Activated CD4-positive, alpha-beta T cell treated with anti-CD3 and anti-CD28 coated beads, Interleukin-2, amount 10 ng/mL, durations not matched to agents 24 days and 14 days (primary cell): ENCODE measurements around the gene SH3GLB2. TPM values are rescaled to one million over a fixed set of nuclear protein-coding genes. Genes with fewer than 3 reads are reported as not detected.

Experiments
- DNase-seq: peaks from one replicate; pipeline ENCODE4 v3.0.0; 2022
- H3K27ac Mint-ChIP-seq: one replicate; pipeline ENCODE4 v1.8.0; 2022; ENCODE audit warnings: mild to moderate bottlenecking, mixed read lengths
- H3K27me3 Mint-ChIP-seq: one replicate; pipeline ENCODE4 v1.8.0; 2022; ENCODE audit warnings: mixed read lengths
- H3K36me3 Mint-ChIP-seq: one replicate; pipeline ENCODE4 v1.8.0; 2022; ENCODE audit warnings: low read depth, mild to moderate bottlenecking, mixed read lengths
- H3K4me1 Mint-ChIP-seq: one replicate; pipeline ENCODE4 v1.8.0; 2021; ENCODE audit warnings: mixed read lengths
- H3K4me3 Mint-ChIP-seq: one replicate; pipeline ENCODE4 v1.8.0; 2022; ENCODE audit warnings: mild to moderate bottlenecking, moderate library complexity, mixed read lengths
- H3K9me3 Mint-ChIP-seq: one replicate; pipeline ENCODE4 v1.8.0; 2021; ENCODE audit warnings: mixed read lengths
- intact Hi-C: fragments of 100-400 bp; cut with micrococcal nuclease; formaldehyde crosslinking; loops from one replicate; pipeline ENCODE4 v1.15.1; 2023
- total RNA-seq: library from RNA; stranded (reverse); gene quantifications from 2 replicates; pipeline ENCODE4 v1.2.3, GENCODE V29; 2022

Gene SH3GLB2
- total RNA-seq, 1 donor from 2014 or later = 73.9 TPM

DNA sequence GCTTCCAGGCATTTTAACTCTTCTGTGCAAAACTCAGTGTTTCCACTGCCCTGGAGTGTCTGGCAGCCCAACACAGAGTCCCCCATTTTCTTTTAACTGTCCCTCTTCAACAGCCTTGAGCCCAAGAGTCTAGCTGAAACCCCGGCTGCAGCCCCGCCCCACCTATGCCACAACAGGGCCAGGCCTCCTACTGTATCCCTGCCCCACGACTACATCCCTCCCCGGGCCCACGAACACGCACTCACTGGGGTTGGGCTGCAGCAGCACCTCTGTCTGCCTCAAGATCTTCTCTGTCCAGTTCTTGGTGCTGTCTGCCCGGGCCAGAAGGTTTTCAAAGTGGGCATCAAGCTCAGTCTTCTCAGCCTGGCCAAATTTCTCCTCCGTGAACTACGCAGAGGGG is 6.1 kb downstream of the SH3GLB2 start:
- intact Hi-C loops = no loop called here
- Mint-ChIP-seq H3K4me1 (peaks cover 18% of the 10 kb centered on the region), H3K36me3 (peaks cover 6% of the 10 kb centered on the region), H3K9me3 (no peaks in the 10 kb centered on the region), H3K27ac (no peak overlapping the region), H3K4me3 (no peak overlapping the region), H3K27me3 (no peaks in the 10 kb centered on the region)
- DNase-seq = no peak

- no peak overlapping the region for H3K27ac Mint-ChIP-seq
- H3K9me3 Mint-ChIP-seq = no peaks in the 10 kb centered on the region
- peaks cover 14% of the 10 kb centered on the region for H3K4me1 Mint-ChIP-seq
- peaks cover 6% of the 10 kb centered on the region for H3K36me3 Mint-ChIP-seq
- no peaks in the 10 kb centered on the region for H3K27me3 Mint-ChIP-seq
- H3K4me3 Mint-ChIP-seq = no peak overlapping the region
- intact Hi-C loops = no loop called here
- DNase-seq = peak; percentile 67
These were observed 7.0 kb downstream of the SH3GLB2 start for GRCh38 chr9:129021091-129021490.

DNA sequence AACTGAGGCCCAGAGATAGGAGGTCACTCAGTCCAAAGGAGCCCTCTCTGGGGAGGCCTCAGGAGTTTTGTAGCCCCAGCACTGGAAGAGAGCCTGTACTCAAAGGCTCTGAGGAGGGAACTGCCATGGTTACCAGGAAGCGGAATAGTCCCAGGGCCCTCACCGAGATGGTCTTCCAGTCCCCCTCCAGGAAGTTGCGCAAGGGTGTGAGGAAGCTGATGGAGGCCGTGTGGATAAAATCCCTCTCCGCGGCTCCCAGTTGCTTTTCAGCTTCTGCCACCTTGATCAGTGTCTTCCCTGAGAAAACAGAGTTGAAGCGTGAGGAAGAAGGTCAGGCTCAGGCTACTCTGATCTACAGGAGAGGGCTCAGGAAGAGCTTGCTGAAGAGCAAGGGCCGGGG is 13.5 kb downstream of the SH3GLB2 start:
- no peak for DNase-seq
- intact Hi-C loops = no loop called here
- Mint-ChIP-seq H3K27me3 (no peaks in the 10 kb centered on the region), H3K36me3 (peaks cover 24% of the 10 kb centered on the region), H3K27ac (no peak overlapping the region), H3K9me3 (no peaks in the 10 kb centered on the region), H3K4me1 (no peaks in the 10 kb centered on the region), H3K4me3 (no peak overlapping the region)

GRCh38 chr9:129014124-129014523 is 14.0 kb downstream of the SH3GLB2 start:
- no peaks in the 10 kb centered on the region for H3K27me3 Mint-ChIP-seq
- no peak overlapping the region for H3K27ac Mint-ChIP-seq
- peaks cover 24% of the 10 kb centered on the region for H3K36me3 Mint-ChIP-seq
- no peaks in the 10 kb centered on the region for H3K4me1 Mint-ChIP-seq
- DNase-seq = no peak
- intact Hi-C loops = no loop called here
- H3K4me3 Mint-ChIP-seq = no peak overlapping the region
- H3K9me3 Mint-ChIP-seq = no peaks in the 10 kb centered on the region

DNA sequence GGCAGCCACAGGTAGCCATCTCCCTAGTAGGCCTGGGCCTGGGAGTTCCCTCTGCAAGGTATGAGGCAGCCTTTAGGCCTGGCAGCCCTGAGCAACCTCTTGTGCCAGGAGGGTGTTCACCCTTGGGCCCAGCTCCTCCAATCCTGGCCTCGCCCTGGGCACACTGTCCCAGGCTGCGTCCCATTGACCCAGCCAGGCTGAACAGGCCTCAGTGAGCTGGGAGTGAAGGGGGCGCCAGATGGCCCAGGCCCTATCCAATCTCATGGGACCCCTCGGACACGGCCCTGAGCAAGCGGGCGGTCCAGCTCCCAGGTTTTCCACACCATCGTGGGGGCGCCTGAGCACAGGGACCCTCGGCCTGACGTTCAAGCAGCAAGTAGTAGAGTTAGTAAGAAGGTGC is 14.5 kb downstream of the SH3GLB2 start:
- Mint-ChIP-seq H3K36me3 (peaks cover 21% of the 10 kb centered on the region), H3K4me1 (no peaks in the 10 kb centered on the region), H3K9me3 (no peaks in the 10 kb centered on the region), H3K4me3 (no peak overlapping the region), H3K27ac (no peak overlapping the region), H3K27me3 (no peaks in the 10 kb centered on the region)
- DNase-seq = no peak
- intact Hi-C loops = no loop called here

DNA sequence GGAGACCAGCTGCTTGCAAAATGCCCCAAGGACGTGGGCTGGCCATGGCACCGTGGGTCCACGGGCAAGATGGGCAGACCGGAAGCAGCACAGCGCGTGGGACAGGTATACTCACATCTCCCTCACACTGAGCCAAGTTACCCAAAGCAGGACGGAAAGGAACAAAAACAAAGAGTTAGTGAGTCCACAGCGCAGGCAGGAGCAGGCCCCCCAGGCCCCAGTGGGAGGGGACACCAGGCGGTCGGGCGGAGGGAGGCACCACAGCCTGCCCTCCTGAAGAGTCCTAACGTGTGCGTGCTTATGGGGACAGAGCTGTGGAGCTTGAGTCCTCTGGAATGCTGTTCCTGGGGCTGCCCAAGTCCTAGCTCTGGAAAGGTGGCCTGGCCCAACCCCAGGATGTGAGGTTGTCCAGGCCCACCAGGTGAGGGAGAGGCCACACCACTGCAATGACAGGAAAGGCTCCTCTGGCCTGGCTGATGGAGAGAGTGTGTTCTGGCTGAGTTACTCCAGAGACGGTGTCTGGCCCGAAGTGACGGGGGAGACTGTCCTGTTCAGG is 15.2 kb downstream of the SH3GLB2 start:
- no peak overlapping the region for H3K4me3 Mint-ChIP-seq
- no peaks in the 10 kb centered on the region for H3K4me1 Mint-ChIP-seq
- H3K9me3 Mint-ChIP-seq = no peaks in the 10 kb centered on the region

GRCh38 chr9:129012343-129012742 is 15.8 kb downstream of the SH3GLB2 start:
- DNase-seq = no peak
- intact Hi-C loops = no loop called here
- H3K36me3 Mint-ChIP-seq = peaks cover 25% of the 10 kb centered on the region
- no peak overlapping the region for H3K4me3 Mint-ChIP-seq
- H3K9me3 Mint-ChIP-seq = no peaks in the 10 kb centered on the region
- H3K4me1 Mint-ChIP-seq = no peaks in the 10 kb centered on the region
- no peak overlapping the region for H3K27ac Mint-ChIP-seq
- no peaks in the 10 kb centered on the region for H3K27me3 Mint-ChIP-seq

More for the DNA sequence above, 15.2 kb downstream of the SH3GLB2 start:
- Mint-ChIP-seq H3K36me3 (peaks cover 20% of the 10 kb centered on the region), H3K27me3 (no peaks in the 10 kb centered on the region), H3K27ac (no peak overlapping the region)
- no peak for DNase-seq
- intact Hi-C loops = no loop called here

- intact Hi-C loops = no loop called here
- Mint-ChIP-seq H3K9me3 (no peaks in the 10 kb centered on the region), H3K27me3 (no peaks in the 10 kb centered on the region), H3K36me3 (peaks cover 25% of the 10 kb centered on the region), H3K27ac (no peak overlapping the region), H3K4me3 (no peak overlapping the region), H3K4me1 (no peaks in the 10 kb centered on the region)
- DNase-seq = no peak
These were observed 16.4 kb downstream of the SH3GLB2 start for GRCh38 chr9:129011761-129012181.

DNA sequence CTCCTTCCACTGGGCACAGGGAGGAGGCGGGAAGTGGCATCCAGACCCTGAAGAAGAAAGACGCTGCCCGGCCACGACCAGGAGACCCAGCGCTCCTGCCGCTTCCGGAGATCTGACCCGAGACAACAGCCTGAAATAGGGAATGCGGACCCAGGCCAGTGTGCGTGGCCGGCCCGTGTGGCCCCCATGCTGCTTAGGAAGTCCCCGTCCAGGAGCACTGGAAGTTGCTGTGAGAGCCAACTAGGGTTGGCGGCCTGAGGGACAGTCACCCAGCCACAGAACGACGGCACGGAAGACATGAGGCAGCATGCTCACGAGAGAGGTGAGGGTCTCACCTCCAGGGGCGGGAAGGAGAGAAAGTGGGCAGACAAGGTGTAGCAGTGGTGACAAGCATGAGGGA is 17.0 kb downstream of the SH3GLB2 start:
- Mint-ChIP-seq H3K4me1 (peaks cover 2% of the 10 kb centered on the region), H3K27ac (no peak overlapping the region), H3K27me3 (no peaks in the 10 kb centered on the region), H3K9me3 (no peaks in the 10 kb centered on the region), H3K4me3 (no peak overlapping the region), H3K36me3 (peaks cover 29% of the 10 kb centered on the region)
- no peak for DNase-seq
- intact Hi-C loops = no loop called here

DNA sequence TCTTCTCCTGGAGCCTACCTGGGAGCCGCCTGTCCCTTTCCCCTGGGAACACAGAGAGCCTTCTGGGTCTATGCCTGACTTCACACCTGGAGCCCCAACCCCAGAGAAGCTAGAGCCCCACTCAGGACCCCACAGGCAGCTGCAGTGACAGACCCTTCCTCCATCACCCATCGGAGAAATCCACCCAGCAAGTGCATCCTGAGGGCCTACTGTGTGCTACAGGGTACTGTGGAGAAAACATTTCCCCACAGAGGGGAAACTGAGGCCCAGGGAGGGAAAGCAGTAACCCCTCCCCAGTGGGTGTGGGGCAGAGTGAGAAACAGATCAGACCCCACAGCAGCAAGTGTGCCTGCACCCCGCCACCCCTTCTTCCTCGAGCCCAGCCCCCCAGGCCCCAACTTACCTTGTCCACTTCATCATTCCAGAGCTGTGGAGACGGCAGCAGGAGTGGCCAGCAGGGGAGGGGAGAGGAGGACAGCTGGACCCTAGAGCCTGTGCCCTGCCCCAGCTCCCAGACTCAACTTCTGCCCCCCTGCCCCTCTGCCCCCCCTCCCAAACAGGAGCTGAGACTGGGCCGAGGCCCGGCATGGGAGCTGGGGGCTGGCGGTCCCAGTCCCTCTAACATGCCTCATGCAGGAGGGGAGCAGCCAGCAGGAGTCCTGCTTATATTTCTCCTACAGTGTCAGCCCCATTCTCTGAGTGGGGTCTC is 17.7 kb downstream of the SH3GLB2 start:
- Mint-ChIP-seq H3K4me1 (peaks cover 2% of the 10 kb centered on the region), H3K27ac (no peak overlapping the region), H3K9me3 (no peaks in the 10 kb centered on the region), H3K36me3 (peaks cover 30% of the 10 kb centered on the region), H3K27me3 (no peaks in the 10 kb centered on the region), H3K4me3 (no peak overlapping the region)
- intact Hi-C loops = no loop called here
- no peak for DNase-seq

DNA sequence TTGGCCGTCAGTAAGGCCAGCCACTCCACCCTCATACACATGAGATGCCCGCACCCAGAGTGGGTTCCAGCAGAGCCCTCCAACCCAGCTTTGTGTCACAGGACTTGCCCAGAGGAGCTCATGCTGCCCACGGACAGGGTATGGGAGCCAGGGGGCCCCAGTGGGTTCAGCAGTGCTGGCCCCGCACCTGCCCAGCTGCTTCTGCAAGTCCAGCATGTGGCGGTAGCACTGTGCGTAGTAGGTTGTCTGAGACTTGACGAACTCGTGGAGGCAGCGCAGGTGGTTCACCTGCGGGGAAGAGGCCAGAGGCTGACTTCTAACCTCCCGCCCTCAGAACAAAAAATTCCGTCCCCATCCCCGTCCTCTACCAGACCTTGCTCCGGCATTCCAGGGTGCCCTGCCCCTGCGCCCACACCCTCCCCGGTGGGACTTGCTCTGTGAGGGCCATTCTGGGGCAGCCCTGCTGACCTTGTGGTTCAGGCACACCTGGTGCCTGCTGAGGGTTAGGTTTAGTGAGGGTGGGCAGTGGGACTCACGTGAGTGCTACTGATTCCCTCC is 18.5 kb downstream of the SH3GLB2 start:
- H3K36me3 Mint-ChIP-seq = peaks cover 32% of the 10 kb centered on the region

DNA sequence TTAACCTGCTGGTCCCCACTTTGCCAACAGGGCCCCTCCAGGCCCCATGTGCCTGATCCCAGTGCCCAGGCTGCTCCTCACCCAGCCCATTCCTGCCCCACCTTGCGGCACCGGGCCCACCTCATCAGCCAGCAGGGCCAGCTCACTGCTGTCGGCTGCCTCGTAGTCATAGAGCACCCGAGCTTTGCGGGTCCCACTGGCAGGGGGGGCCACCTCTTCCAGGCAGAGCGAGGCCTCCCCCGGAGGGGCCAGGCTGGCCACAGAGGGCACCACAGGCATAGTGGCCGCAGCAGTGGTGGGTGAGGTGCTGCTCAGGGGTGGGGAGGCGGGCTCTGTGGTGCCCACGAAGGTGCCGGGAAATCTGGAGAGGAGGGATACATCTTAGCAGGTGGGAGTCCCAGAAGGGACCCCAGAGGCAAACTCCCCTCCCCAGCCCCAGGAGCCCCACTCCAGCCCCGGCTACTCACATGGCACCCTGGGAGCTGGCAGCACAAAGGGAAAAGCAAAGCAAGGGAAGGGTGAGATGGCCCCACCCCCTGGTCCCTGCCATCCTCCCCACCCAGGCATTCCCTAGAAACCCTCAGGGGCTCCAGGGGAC is 19.0 kb downstream of the SH3GLB2 start:
- Mint-ChIP-seq H3K9me3 (no peaks in the 10 kb centered on the region), H3K4me1 (peaks cover 2% of the 10 kb centered on the region), H3K27me3 (no peaks in the 10 kb centered on the region), H3K4me3 (no peak overlapping the region), H3K27ac (no peak overlapping the region), H3K36me3 (peaks cover 33% of the 10 kb centered on the region)
- DNase-seq = no peak
- intact Hi-C loops = no loop called here

More for the DNA sequence above, 18.5 kb downstream of the SH3GLB2 start:
- peaks cover 2% of the 10 kb centered on the region for H3K4me1 Mint-ChIP-seq
- H3K27ac Mint-ChIP-seq = no peak overlapping the region
- DNase-seq = no peak
- no peaks in the 10 kb centered on the region for H3K27me3 Mint-ChIP-seq
- H3K4me3 Mint-ChIP-seq = no peak overlapping the region
- no peaks in the 10 kb centered on the region for H3K9me3 Mint-ChIP-seq
- intact Hi-C loops = no loop called here

- Mint-ChIP-seq H3K27me3 (no peaks in the 10 kb centered on the region), H3K4me1 (peaks cover 2% of the 10 kb centered on the region), H3K36me3 (peaks cover 34% of the 10 kb centered on the region), H3K9me3 (no peaks in the 10 kb centered on the region), H3K4me3 (no peak overlapping the region), H3K27ac (no peak overlapping the region)
- DNase-seq = no peak
- intact Hi-C loops = no loop called here
These were observed 19.6 kb downstream of the SH3GLB2 start for GRCh38 chr9:129008469-129008965.

DNA sequence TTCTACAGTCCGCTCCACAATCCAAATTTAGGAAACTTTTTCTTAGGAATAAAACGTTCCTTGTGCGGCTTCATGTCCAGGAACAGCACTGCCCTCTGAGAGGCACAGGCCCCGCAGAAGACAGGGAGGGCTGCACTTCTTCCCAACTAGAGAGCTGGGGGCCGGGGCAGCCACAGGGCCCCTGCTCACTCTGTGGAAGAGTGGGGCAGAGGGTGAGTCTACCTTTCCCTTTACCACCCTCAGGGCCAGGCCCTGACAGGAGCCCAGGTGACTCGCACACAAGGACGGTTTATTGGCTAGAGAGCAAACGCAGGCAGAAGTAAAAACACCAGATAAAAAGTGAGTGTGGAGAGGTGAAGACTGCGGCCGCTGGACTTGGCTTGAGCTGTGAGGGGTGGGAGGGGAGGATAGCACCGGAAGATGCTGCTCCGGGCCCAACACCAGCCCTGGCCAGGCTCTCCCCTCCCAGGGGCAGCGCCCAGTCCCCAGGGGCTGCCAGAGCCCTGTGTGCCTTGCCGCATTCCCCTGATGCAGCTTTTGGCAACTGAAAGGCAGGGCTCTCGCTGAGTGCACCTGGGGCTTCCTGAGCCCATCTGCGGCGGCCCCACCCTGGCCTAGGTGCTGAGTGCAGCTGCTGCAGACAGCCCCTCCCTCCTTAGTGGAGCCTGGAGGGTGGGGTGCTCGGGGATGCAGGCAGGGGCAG is 20.2 kb downstream of the SH3GLB2 start:
- H3K4me1 Mint-ChIP-seq = peaks cover 2% of the 10 kb centered on the region
- intact Hi-C loops = no loop called here
- no peak overlapping the region for H3K4me3 Mint-ChIP-seq
- no peaks in the 10 kb centered on the region for H3K9me3 Mint-ChIP-seq
- peaks cover 36% of the 10 kb centered on the region for H3K36me3 Mint-ChIP-seq
- no peak overlapping the region for H3K27ac Mint-ChIP-seq
- H3K27me3 Mint-ChIP-seq = no peaks in the 10 kb centered on the region
- DNase-seq = no peak
